ENCODE results near the gene RPLP2. TPM values are rescaled to one million over a fixed set of nuclear protein-coding genes. Genes with fewer than 3 reads are reported as not detected.
A peak's percentile ranks its signal among the peaks of the same experiment; 100 is the strongest.

Gene RPLP2
- polyA plus RNA-seq, 1 of the 3 experiments (the other 2 are of a cell fraction) = 799 TPM

DNA sequence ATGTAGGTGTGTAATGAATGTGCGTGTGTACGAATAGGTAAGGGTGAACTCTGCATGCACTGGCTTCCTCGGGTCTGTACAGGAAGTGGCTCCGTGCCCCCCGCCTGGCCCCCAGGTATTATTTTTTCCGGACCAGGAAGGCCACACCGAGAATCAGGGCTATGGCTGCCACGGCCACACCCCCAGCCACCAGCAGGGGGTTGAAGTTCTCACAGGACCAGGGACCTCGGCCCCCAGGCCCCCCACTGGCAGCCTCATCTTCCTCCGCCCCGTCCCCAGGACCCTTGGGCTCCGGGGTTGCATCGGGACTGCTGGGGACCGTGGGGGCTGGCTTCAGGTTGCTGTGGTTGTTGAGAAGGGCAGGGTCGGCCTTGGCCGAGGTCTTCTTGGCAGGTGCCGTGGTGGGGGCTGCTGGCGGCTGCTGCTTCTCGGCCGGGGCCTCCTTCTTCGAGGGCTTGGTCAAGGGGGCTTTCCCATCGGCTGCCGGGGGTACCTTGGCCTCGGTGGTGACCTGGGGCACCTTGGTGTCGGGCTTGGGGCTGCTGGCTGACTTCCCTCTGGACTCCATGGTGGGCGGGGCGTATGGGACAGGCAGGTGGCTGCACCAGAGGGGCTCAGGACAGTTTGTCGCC, 21.6 kb upstream of the RPLP2 start:
- ChIA-PET POLR2A (interaction anchor here (3.2 kb wide), 1 partner anchor 12 kb away, joined by 18 read pairs; the partner anchor contains the start of gene GATD1), CTCF (no interaction called here)
- WGBS (ENCODE audit: low lambda C conversion rate) = 86% methylated on average over 13 of the region's 28 CpGs

DNA sequence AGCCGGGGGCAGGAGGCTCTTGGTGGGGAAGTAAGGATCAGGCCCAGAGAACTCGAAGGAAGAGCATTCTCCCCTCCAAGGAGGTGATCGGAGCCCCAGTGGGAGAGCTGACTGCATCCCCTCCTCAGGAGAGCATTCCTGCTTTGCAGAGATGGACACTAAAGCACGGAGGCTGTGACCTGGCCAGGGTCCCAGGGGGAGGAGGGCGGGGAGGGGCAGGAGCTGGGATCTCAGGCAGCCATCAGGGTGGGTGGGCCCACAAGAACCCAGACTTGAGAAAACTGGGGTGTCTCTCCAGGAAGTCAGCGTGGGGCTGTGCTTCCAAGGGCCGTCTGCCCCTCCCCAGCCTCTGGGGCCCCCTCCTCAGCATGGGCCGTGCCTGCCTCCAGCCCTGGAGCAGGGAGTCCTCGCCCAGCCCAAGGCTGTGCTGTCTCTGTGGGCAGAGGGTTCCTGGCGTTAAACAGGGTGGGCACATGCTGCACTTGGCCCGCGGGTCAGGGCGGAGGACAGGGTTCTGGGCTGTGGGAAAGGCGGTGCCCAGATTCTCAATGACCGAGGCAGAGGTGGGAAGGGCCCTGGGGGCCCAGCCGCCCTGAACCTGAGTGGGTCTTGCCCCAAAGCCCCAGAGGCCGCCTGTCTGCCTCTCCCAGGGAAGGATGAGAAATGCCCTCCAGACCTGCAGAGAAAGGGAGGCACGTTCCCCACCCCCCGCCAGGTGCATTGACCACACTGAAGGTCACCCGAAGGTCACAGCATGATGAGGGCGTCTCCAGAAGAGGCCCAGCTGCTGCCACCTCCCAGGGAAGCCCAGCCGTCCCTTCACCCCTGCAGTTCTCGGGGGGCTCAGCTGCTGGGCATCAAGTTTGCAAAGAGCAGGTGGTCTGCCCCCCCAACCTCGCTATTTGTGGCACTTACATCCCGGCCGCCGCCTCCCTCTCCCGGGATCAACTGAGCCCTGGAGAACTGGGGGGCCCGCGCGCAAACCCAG, 20.5 kb upstream of the RPLP2 start:
- Histone ChIP-seq H3K4me3 (ENCODE audit: low read depth in 2 of 2, low read length in 1 of 2) (peak overlapping the region; percentile 58 to 67), H3K27ac (ENCODE audit: low read depth in 2 of 2, low read length in 1 of 2) (peak overlapping the region in 1 of 2 experiments; percentile 66; a peak in 2 of 4 replicates), H3K27me3 (ENCODE audit: insufficient read depth) (no peaks in the 10 kb centered on the region), H3F3A (replicated peaks; ENCODE audit: insufficient read depth) (peaks cover 8% of the 10 kb centered on the region), H4K20me1 (ENCODE audit: insufficient read depth) (no peaks in the 10 kb centered on the region), H3K9ac (peak overlapping the region; percentile 33; the same call in 1 of the 2 replicates), H3K9me2 (no peaks in the 10 kb centered on the region), H3K4me2 (peak overlapping the region; percentile 85), H3K9me3 (no peaks in the 10 kb centered on the region), H3K4me1 (ENCODE audit: control insufficient read depth in 1 of 2, insufficient read depth in 2 of 2, low read depth in 1 of 2, low read length in 1 of 2) (peaks cover 0 to 20% of the 10 kb centered on the region in 2 experiments; a peak in 1 of 4 replicates), H2AFZ (ENCODE audit: low read depth) (no peak overlapping the region), H3K36me3 (replicated peaks in 1 of 2; ENCODE audit: control insufficient read depth in 1 of 2, insufficient read depth in 2 of 2, low read length in 1 of 2) (peaks cover 0 to 29% of the 10 kb centered on the region in 2 experiments), H3K79me2 (ENCODE audit: insufficient read depth) (no peaks in the 10 kb centered on the region)
- WGBS (ENCODE audit: low lambda C conversion rate) = 35% methylated on average over 10 of the region's 31 CpGs
- ChIA-PET CTCF (interaction anchor here (0.6 kb wide), 1 partner anchor 18 kb away, joined by 3 read pairs; no protein-coding TSS in a partner anchor), POLR2A (interaction anchor here (1.2 to 3.2 kb wide), 4 partner anchors 13 to 30 kb away, joined by 3 to 18 read pairs (median 6); partner anchors contain the start of genes GATD1, PNPLA2 and RPLP2)
- TF ChIP-seq NRF1 (IDR thresholded peaks at IDR 0.05; ENCODE audit: low read depth, low read length) = no peak
- no peak for TF ChIP-seq FOSL2 (IDR thresholded peaks at IDR 0.05; ENCODE audit: borderline replicate concordance, low read depth)
- TF ChIP-seq TCF12 (IDR thresholded peaks at IDR 0.05) = no peak
- no peak for TF ChIP-seq USF2 (IDR thresholded peaks at IDR 0.05; ENCODE audit: borderline replicate concordance, low read depth, low read length)
- TF ChIP-seq POLR2AphosphoS5 (IDR thresholded peaks at IDR 0.05; ENCODE audit: low read depth, low read length) = no peak; the same call in 1 of the 2 replicates
- no peak for TF ChIP-seq SMC3 (IDR thresholded peaks at IDR 0.05; ENCODE audit: low read depth, low read length)
- TF ChIP-seq RXRA (IDR thresholded peaks at IDR 0.05; ENCODE audit: borderline replicate concordance, low read depth) = no peak
- TF ChIP-seq EZH2phosphoT487 (IDR thresholded peaks at IDR 0.05; ENCODE audit: borderline replicate concordance, low read depth) = no peak
- no peak for TF ChIP-seq MXI1 (IDR thresholded peaks at IDR 0.05; ENCODE audit: low read depth, low read length)
- no peak for TF ChIP-seq FOXJ3 (CRISPR knock-in tag; IDR thresholded peaks at IDR 0.05)
- no peak for TF ChIP-seq GABPA (IDR thresholded peaks at IDR 0.05; ENCODE audit: low read depth)
- no peak for TF ChIP-seq MEF2A (IDR thresholded peaks at IDR 0.05; ENCODE audit: borderline replicate concordance, low read depth)
- no peak for TF ChIP-seq RCOR1 (IDR thresholded peaks at IDR 0.05; ENCODE audit: low read length)
- DNase-seq = no peak

More for the DNA sequence above, 21.6 kb upstream of the RPLP2 start:
- DNase-seq = no peak
- H3K79me2 ChIP-seq (ENCODE audit: insufficient read depth) = no peaks in the 10 kb centered on the region
- H2AFZ ChIP-seq (ENCODE audit: low read depth) = no peak overlapping the region
- no peaks in the 10 kb centered on the region for H3K27me3 ChIP-seq (ENCODE audit: insufficient read depth)
- peaks cover 5 to 18% of the 10 kb centered on the region in 2 experiments; a peak in 3 of 4 replicates for H3K4me1 ChIP-seq (ENCODE audit: control insufficient read depth in 1 of 2, insufficient read depth in 2 of 2, low read depth in 1 of 2, low read length in 1 of 2)
- peaks cover 0 to 20% of the 10 kb centered on the region in 2 experiments for H3K36me3 ChIP-seq (replicated peaks in 1 of 2; ENCODE audit: control insufficient read depth in 1 of 2, insufficient read depth in 2 of 2, low read length in 1 of 2)
- H3K9ac ChIP-seq = no peak overlapping the region
- H3K9me3 ChIP-seq = no peaks in the 10 kb centered on the region
- H3K9me2 ChIP-seq = no peaks in the 10 kb centered on the region
- H3K4me3 ChIP-seq (ENCODE audit: low read depth in 2 of 2, low read length in 1 of 2) = no peak overlapping the region
- no peak overlapping the region for H3K4me2 ChIP-seq
- no peak for TF ChIP-seq TEAD4 (IDR thresholded peaks at IDR 0.05; ENCODE audit: borderline replicate concordance, insufficient read depth)
- peak; percentile 13; the same call in 1 of the 2 replicates for TF ChIP-seq CTCF (IDR thresholded peaks at IDR 0.05)
- no peaks in the 10 kb centered on the region for H4K20me1 ChIP-seq (ENCODE audit: insufficient read depth)
- peaks cover 18% of the 10 kb centered on the region for H3F3A ChIP-seq (replicated peaks; ENCODE audit: insufficient read depth)
- no peak overlapping the region for H3K27ac ChIP-seq (ENCODE audit: low read depth in 2 of 2, low read length in 1 of 2)
